Ovary (tissue), 9 donors: ENCODE measurements around the gene SNX24. TPM values are rescaled to one million over a fixed set of nuclear protein-coding genes. Genes with fewer than 3 reads are reported as not detected.

Source experiments
- DNase-seq, 5 donors: peaks; one replicate each; pipeline ENCODE4 v3.0.0-alpha.2; 2019 to 2020
- H3K27ac ChIP-seq, 2 donors: fragments of 200-600 bp; one replicate each; pipeline versions ENCODE4 v1.5.1 to v1.8.0; 2019 to 2022
- H3K27me3 ChIP-seq: fragments of 200-600 bp; one replicate; pipeline ENCODE4 v1.8.0; 2022
- H3K36me3 ChIP-seq: fragments of 200-600 bp; sonication (generic); one replicate; pipeline ENCODE4 v1.5.1; 2019
- H3K4me1 ChIP-seq: one replicate; pipeline ENCODE4 v1.8.1; 2013; ENCODE audit warnings: mild to moderate bottlenecking, moderate library complexity; ENCODE audit not compliant: insufficient read depth
- H3K4me3 ChIP-seq: fragments of 200-600 bp; sonication (generic); one replicate; pipeline ENCODE4 v1.5.1; 2017
- H3K9me3 ChIP-seq, 2 donors: fragments of 200-600 bp in 1 of 2; sonication (generic) in 1 of 2; one replicate each; pipeline versions ENCODE4 v1.5.1 to v1.8.1; 2013 to 2019; ENCODE audit warnings: mild to moderate bottlenecking in 1 of 2, moderate library complexity in 1 of 2
- EP300 ChIP-seq: sonication (generic); formaldehyde crosslinking; IDR thresholded peaks from one replicate; pipeline ENCODE4 v1.6.1; 2017; ENCODE audit warnings: antibody characterized with exemption
- POLR2A ChIP-seq: fragments of 450-650 bp; IDR thresholded peaks from one replicate; pipeline ENCODE4 v1.6.1; 2017; ENCODE audit warnings: antibody characterized with exemption, mild to moderate bottlenecking, moderate library complexity
- WGBS, 3 donors: extraction: QIAGEN DNeasy Blood & Tissue Kit in 1 of 3; methylation state at CpG; one replicate each; pipeline versions ENCODE4 v1.1.5 to v1.1.7; 2013 to 2017; 5-methylcytosine and 5-hydroxymethylcytosine counted together
- intact Hi-C, 4 donors: fragments of 100-400 bp; cut with DNase I; formaldehyde crosslinking; loops; one replicate each; pipeline versions ENCODE4 v1.11.0 to v1.15.1; 2022 to 2023
- polyA plus RNA-seq, 2 donors: library from polyadenylated mRNA; stranded (reverse); fragments of 200-250 nt in 1 of 2; fragments of 350-450 nt in 1 of 2; fragmentation: Illumina TruSeq in 1 of 2; extraction: RNeasy Lipid Tissue Mini Kit (QIAGEN cat#74804) in 1 of 2; gene quantifications; one replicate each; pipeline ENCODE4 v1.2.3, GENCODE V29; 2013 to 2014
- total RNA-seq, 7 donors: library from RNA; depleted of rRNA in 2 of 7; stranded (reverse); fragments of >200 nt in 2 of 7; fragmentation: NEBNext Ultra II Directional in 3 of 7; extraction: Animal tissue kit (Norgen Biotek cat#: 25700) in 3 of 7; gene quantifications; one replicate each; pipeline versions ENCODE4 v1.1.0 to v1.2.4, GENCODE V29; 2016 to 2023
- TF ChIP-seq, protein P1 (sequence below), 3 donors: fragments of 450-650 bp in 2 of 3; fragments of 200-600 bp in 1 of 3; IDR thresholded peaks; one replicate each; pipeline versions ENCODE4 v1.5.1 to v1.8.0; 2016 to 2022; ENCODE audit warnings: antibody characterized with exemption in 3 of 3, mild to moderate bottlenecking in 1 of 3
- donor health status: DM: no; HTN: no; CAD: no; lungs with moderate emphysema.
- donor health status: DM: no; HTN: no; CAD: no.
- donor health status: Bipolar disorder and iron deficiency.
- donor health status: DM: yes; HTN: yes; CAD: no.
- donor health status: DM: no; HTN: no; CAD: no.
- donor health status: DM: yes; HTN: yes; CAD: no.

The SNX24 gene
- total and polyA plus RNA-seq, 9 donors: 4.1 to 19.1 (median 9.0) TPM

DNA sequence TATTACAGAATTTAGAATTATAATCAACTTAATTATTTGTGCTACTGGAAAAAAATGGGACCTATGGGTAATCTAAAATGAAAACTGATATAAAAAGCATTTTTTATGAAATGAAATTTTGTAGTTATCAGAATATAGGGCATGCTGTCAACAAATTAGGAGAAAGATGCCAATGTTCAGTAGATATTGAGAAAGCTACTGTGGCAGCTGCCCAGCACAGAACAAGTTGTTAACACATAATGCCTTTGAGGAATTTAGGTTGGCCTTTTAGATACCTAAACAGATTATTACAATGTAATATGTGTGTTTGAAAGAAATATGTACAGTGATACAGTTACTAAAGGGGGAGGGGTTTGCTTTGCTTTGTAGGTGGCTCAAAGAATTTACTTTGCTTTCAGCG lies 137.0 kb downstream of the SNX24 start:
- TF ChIP-seq EP300 (no peak), POLR2A (no peak)
- TF ChIP-seq, protein P1, sequence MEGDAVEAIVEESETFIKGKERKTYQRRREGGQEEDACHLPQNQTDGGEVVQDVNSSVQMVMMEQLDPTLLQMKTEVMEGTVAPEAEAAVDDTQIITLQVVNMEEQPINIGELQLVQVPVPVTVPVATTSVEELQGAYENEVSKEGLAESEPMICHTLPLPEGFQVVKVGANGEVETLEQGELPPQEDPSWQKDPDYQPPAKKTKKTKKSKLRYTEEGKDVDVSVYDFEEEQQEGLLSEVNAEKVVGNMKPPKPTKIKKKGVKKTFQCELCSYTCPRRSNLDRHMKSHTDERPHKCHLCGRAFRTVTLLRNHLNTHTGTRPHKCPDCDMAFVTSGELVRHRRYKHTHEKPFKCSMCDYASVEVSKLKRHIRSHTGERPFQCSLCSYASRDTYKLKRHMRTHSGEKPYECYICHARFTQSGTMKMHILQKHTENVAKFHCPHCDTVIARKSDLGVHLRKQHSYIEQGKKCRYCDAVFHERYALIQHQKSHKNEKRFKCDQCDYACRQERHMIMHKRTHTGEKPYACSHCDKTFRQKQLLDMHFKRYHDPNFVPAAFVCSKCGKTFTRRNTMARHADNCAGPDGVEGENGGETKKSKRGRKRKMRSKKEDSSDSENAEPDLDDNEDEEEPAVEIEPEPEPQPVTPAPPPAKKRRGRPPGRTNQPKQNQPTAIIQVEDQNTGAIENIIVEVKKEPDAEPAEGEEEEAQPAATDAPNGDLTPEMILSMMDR (IDR thresholded peaks at IDR 0.05): no peak
- H3K27me3 ChIP-seq: no peaks in the 10 kb centered on the region
- no peaks in the 10 kb centered on the region for H3K9me3 ChIP-seq
- intact Hi-C loops: no loop called here
- H3K36me3 ChIP-seq: no peaks in the 10 kb centered on the region
- H3K27ac ChIP-seq: no peak overlapping the region
- H3K4me1 ChIP-seq: peaks cover under 1% of the 10 kb centered on the region
- WGBS, 3 donors: 0% methylated on average over 1 of the region's 1 CpG
- no peak for DNase-seq
- H3K4me3 ChIP-seq: no peak overlapping the region

DNA sequence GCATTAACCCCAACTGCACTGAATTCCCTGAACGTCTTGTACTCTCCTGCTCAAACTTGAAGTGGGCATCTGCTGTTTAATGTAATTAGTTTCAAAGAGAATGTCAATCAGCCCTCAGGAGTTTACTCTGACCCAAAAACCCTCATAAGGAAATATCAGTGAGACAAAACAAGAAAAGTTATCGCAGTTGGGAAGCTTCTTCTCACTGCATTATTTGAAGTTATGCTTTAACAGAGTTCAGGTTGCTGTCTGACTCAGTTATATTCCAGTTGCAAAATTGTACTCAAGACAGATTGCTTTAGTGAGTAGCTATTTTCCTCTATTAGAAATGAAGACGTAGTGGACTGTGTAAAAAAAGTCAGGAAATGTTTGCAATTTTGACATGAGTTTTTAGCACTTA lies 139.0 kb downstream of the SNX24 start:
- Histone ChIP-seq H3K4me1 (no peaks in the 10 kb centered on the region), H3K9me3 (no peaks in the 10 kb centered on the region), H3K27me3 (no peaks in the 10 kb centered on the region), H3K36me3 (no peaks in the 10 kb centered on the region), H3K4me3 (no peak overlapping the region), H3K27ac (no peak overlapping the region)
- TF ChIP-seq POLR2A (no peak), EP300 (no peak)
- intact Hi-C loops: no loop called here
- 93 to 96% (median 95%) methylated on average over 3 of the region's 3 CpGs for WGBS, 3 donors
- DNase-seq: no peak

DNA sequence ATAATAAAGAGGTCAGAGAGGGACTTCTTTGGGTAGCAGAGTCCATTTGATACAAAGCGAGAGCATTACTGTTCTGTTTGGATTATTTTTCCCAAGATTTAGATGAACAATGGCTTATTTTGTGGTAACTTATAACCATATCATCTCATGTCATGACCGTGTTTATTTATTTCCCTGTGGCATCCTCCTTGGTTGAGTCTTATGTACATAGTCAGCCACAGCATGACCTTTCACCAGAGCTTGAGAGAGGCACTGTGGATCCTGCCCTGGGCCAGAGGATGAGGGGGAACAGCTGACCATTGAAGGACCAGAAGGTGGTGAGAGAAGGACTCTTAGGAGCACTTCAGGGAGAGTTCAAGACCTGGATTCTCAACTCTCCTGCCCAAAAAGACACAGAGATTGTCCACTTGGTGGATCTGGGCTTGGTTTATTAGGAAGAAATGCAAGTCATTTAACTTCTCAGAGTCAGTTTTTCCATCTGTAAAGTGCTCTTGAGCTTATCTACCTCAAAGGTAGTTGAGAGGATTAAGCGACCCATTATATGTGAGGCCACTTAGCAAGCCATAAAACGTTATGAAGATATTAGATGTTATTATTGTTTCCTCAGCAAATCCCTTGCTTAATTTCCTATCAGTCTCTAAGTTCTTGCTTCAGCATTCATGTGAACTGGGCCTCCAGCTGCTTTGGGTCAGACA lies 139.7 kb downstream of the SNX24 start:
- Histone ChIP-seq H3K4me1 (no peaks in the 10 kb centered on the region), H3K36me3 (no peaks in the 10 kb centered on the region), H3K27ac (no peak overlapping the region), H3K27me3 (no peaks in the 10 kb centered on the region), H3K4me3 (no peak overlapping the region), H3K9me3 (no peaks in the 10 kb centered on the region)
- no peak for DNase-seq
- intact Hi-C loops: no loop called here
- 92 to 95% (median 95%) methylated on average over 4 of the region's 4 CpGs for WGBS, 3 donors
- no peak for TF ChIP-seq EP300
- no peak for TF ChIP-seq POLR2A
- TF ChIP-seq, protein P1 (IDR thresholded peaks at IDR 0.05): no peak

DNA sequence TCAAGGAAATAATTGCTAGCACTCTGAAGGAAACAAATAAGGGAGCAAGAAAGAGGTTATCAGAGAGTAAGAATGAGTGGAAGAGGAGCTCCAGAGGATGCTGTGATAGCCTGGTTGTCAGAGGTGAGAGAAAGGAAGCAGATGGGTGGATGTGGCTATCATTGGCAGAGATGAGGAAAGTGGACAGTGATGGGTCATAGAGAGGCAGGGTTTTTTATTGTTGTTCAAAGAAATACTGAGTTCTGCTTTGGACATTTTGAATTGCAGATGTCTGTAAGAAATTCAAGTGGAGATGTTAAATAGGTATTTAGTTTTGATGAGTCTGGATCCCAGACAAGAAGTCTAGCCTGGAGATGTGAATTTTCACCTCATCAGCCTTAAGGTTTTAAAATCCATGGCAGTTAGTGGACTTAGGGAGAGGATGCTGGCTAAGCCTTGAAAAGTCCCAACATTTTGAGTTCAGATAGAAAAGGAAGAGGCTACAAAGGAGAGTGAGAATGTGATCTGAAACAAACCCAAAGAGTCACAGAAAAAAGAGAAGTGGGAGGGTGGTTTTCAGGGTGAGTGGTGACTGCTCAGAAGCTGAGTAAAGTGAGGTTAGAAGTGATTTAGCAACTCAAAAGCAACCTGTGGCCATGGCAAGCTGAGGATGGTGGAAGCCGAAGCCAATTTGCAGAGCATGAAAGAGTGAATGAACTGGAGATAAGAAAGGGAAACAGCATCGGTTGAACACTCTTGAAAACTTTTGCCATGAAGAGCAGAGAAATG lies 140.7 kb downstream of the SNX24 start:
- DNase-seq: no peak
- WGBS, 3 donors: 93 to 97% (median 93%) methylated on average over 2 of the region's 2 CpGs
- intact Hi-C loops: no loop called here
- Histone ChIP-seq H3K4me3 (no peak overlapping the region), H3K27me3 (no peaks in the 10 kb centered on the region), H3K9me3 (no peaks in the 10 kb centered on the region), H3K4me1 (no peaks in the 10 kb centered on the region), H3K36me3 (no peaks in the 10 kb centered on the region), H3K27ac (no peak overlapping the region)
- TF ChIP-seq EP300 (no peak), POLR2A (no peak)
- TF ChIP-seq, protein P1 (IDR thresholded peaks at IDR 0.05): no peak

DNA sequence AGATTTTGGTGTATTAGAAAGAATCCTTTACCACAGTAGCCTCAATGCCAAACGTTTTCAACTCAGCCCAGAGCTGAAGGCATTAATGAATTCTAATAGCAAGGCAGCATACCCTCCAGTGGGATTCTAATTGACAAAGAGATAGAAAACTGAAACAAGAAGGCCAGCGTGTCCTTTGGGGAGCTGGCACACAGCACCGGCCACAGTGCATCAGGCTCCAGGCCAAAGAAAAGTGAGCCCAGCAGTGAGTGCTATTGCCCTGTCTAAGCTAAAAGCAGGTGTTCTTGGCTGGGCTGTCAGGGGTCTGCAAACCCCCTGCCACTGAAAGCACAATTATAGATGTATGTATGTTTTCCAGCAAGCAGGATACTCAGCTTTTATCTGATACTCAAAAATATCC lies 150.7 kb downstream of the SNX24 start:
- no peaks in the 10 kb centered on the region for H3K36me3 ChIP-seq
- H3K27me3 ChIP-seq: no peaks in the 10 kb centered on the region
- WGBS, 3 donors: 79 to 87% (median 84%) methylated on average over 3 of the region's 3 CpGs
- no peaks in the 10 kb centered on the region for H3K4me1 ChIP-seq
- H3K4me3 ChIP-seq: no peak overlapping the region
- intact Hi-C loops: no loop called here
- H3K27ac ChIP-seq: no peak overlapping the region
- DNase-seq: no peak
- H3K9me3 ChIP-seq: no peaks in the 10 kb centered on the region
- TF ChIP-seq EP300 (no peak), POLR2A (no peak)
- TF ChIP-seq, protein P1 (IDR thresholded peaks at IDR 0.05): no peak
